ENCODE results near the gene MAPK14.

Gene MAPK14

GRCh38 chr6:36101691-36102090 is 74.1 kb downstream of the MAPK14 start:
- no peak for DNase-seq (ENCODE audit: low read depth)

GRCh38 chr6:36102853-36103252 is 75.2 kb downstream of the MAPK14 start:
- no peak for DNase-seq (ENCODE audit: low read depth)

GRCh38 chr6:36104836-36105235 is 77.2 kb downstream of the MAPK14 start:
- no peak for DNase-seq (ENCODE audit: low read depth)

- DNase-seq (ENCODE audit: low read depth): no peak
Measured at GRCh38 chr6:36109092-36109491, 81.5 kb downstream of the MAPK14 start.

- DNase-seq (ENCODE audit: low read depth): no peak
Measured at GRCh38 chr6:36110050-36110449, 82.4 kb downstream of the MAPK14 start.

GRCh38 chr6:36110863-36111262 is 83.3 kb downstream of the MAPK14 start:
- no peak for DNase-seq (ENCODE audit: low read depth)

- no peak for DNase-seq (ENCODE audit: low read depth)
Measured at GRCh38 chr6:36111526-36111925, 83.9 kb downstream of the MAPK14 start.

GRCh38 chr6:36113049-36113448 is 85.4 kb downstream of the MAPK14 start:
- DNase-seq (ENCODE audit: low read depth): no peak

GRCh38 chr6:36113703-36114102 is 86.1 kb downstream of the MAPK14 start:
- DNase-seq (ENCODE audit: low read depth): no peak

- DNase-seq (ENCODE audit: low read depth): no peak
Measured at GRCh38 chr6:36114798-36115408, 87.3 kb downstream of the MAPK14 start.

- no peak for DNase-seq (ENCODE audit: low read depth)
Measured at GRCh38 chr6:36115412-36115811, 87.8 kb downstream of the MAPK14 start.

GRCh38 chr6:36116066-36116864 is 88.7 kb downstream of the MAPK14 start:
- DNase-seq (ENCODE audit: low read depth): no peak

- DNase-seq (ENCODE audit: low read depth): no peak
Measured at GRCh38 chr6:36116943-36117342, 89.3 kb downstream of the MAPK14 start.

GRCh38 chr6:36117658-36118549 is 90.3 kb downstream of the MAPK14 start:
- DNase-seq (ENCODE audit: low read depth): no peak

- DNase-seq (ENCODE audit: low read depth): peak; percentile 89
Measured at GRCh38 chr6:36118550-36119107, 91.0 kb downstream of the MAPK14 start.

GRCh38 chr6:36119209-36119608 is 91.6 kb downstream of the MAPK14 start:
- DNase-seq (ENCODE audit: low read depth): no peak

- no peak for DNase-seq (ENCODE audit: low read depth)
Measured at GRCh38 chr6:36120018-36120417, 92.4 kb downstream of the MAPK14 start.

GRCh38 chr6:36120539-36120938 is 92.9 kb downstream of the MAPK14 start:
- DNase-seq (ENCODE audit: low read depth): no peak

GRCh38 chr6:36120979-36121786 is 93.6 kb downstream of the MAPK14 start:
- DNase-seq (ENCODE audit: low read depth): no peak

- no peak for DNase-seq (ENCODE audit: low read depth)
Measured at GRCh38 chr6:36121787-36122494, 94.3 kb downstream of the MAPK14 start.

Data from CMK (cell line).